LNCaP clone FGC (cell line): Measurements from ENCODE around the gene NQO1.
A peak's percentile ranks its signal among the peaks of the same experiment; 100 is the strongest.

Experiments used
- DNase-seq: peaks from one replicate; pipeline ENCODE4 v3.0.0-alpha.2; 2011; ENCODE audit warnings: low read depth
- H3K4me3 ChIP-seq: 2 replicates; pipeline ENCODE4 v1.5.1; 2011; ENCODE audit warnings: mild to moderate bottlenecking, low read depth, low read length, control low read depth
- TF ChIP-seq, protein P1 (sequence below): IDR thresholded peaks from 2 replicates; pipeline ENCODE4 v1.5.1; 2012; ENCODE audit warnings: mild to moderate bottlenecking; ENCODE audit not compliant: control insufficient read depth, insufficient read depth; ENCODE audit errors: extremely low read depth

Gene NQO1

DNA sequence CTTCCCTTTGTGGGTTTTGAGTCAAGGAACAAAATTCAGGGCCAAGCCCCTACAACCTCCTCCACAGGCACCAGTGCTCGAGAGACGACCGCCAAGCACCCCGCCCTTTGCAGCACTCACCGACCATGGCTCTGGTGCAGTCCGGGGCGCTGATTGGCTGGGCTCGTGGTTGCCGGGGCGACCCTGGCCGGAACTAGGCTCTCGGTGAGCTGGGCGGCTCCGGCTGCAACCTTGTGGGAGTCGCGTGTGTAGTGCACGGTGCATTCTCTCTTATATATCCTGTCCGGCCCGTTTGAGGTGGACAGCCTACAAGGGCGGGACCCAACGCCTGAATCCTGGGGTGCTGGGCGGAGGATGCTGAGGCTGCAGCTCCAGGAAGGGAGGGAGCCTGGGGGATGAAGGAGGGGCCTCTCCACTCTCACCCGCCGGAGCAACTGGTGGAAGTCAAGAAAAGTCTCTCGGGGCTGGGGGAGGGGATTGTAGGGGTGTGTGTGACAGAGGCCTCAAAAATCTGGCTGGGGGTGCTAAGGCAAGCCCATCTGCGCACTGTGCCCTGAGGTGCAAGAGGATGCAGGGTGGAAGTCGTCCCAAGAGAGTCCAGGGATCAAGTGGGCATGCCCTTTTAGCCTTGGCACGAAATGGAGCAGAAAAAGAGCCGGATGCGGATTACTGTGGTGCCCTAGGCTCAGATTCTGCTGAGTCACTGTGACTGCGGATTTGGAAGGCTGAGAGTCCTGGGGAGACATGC, at the start of gene NQO1:
NQO1 (minus strand) TSS at position 248 of the 748 bp plus-strand sequence; CDS start at position 127, 121 bp downstream.
- peak; percentile 85 for DNase-seq
- TF ChIP-seq, protein P1, sequence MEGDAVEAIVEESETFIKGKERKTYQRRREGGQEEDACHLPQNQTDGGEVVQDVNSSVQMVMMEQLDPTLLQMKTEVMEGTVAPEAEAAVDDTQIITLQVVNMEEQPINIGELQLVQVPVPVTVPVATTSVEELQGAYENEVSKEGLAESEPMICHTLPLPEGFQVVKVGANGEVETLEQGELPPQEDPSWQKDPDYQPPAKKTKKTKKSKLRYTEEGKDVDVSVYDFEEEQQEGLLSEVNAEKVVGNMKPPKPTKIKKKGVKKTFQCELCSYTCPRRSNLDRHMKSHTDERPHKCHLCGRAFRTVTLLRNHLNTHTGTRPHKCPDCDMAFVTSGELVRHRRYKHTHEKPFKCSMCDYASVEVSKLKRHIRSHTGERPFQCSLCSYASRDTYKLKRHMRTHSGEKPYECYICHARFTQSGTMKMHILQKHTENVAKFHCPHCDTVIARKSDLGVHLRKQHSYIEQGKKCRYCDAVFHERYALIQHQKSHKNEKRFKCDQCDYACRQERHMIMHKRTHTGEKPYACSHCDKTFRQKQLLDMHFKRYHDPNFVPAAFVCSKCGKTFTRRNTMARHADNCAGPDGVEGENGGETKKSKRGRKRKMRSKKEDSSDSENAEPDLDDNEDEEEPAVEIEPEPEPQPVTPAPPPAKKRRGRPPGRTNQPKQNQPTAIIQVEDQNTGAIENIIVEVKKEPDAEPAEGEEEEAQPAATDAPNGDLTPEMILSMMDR: no peak

DNA sequence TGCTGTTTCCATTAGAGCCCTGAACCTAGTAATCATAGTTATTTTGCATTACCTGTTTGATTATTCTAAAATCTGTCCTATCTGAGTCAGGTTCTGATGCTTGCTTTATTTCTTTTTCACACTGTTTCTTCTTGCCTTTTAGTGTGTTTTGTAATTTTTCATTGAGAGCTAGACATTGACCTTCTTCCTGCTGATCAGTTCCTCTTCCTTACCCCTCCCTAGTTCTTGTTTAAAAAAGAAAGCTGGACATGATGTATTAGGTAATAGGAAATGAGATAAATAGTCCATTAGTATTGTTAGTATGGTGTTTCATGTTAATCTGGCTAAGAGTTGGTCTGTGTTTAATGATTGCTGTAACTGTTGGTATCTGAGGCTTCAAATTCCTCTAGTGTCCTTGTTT, 49.2 kb upstream of the NQO1 start:
- TF ChIP-seq, protein P1: no peak
- no peak overlapping the region for H3K4me3 ChIP-seq
- no peak for DNase-seq

More for the DNA sequence above, at the start of gene NQO1:
- peak within 1 kb of the TSS; percentile 65 for H3K4me3 ChIP-seq

DNA sequence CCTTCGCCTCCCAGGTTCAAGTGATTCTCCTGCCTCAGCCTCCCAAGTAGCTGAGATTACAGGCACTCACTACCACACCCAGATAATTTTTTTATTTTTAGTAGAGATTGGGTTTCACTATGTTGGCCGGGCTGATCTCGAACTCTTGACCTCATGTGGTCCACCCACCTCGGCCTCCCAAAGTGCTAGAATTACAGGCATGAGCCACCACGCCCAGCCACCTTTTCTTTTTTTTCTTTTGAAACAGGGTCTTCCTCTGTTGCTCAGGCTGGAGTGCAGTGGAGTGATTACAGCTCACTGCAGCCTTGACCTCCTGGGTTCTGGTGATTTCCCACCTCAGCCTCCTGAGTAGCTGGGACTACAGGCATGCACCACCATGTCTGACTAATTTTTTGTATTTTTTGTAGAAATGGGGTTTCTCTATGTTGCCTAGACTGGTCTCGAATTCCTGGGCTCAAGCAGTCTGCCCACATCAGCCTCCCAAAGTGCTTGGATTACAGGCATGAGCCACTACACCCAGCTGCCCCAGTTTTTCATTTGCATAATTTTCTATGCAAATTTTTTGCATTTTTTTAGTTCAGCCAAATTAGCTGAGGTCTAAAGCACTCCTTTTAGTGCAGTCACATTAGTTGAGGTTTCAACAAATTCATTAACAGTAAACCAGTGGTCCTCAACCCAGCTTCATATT, 47.0 kb upstream of the NQO1 start:
- H3K4me3 ChIP-seq: no peak overlapping the region
- no peak for DNase-seq
- TF ChIP-seq, protein P1: no peak

DNA sequence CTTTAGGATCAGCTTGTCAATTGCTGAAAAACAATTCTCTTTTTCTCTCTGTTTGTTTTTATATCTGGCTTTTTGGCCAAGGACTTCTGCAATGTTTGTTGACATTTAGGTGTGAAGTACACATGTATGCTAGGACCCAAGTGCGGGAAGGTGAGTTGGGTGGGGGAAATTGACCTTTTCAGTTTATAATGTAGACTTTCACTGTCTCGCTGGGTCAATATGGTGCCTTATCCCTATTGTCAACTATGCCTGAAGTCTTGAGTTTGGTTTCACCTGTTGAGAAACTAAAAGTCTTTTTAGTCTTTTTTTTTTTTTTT, 45.2 kb upstream of the NQO1 start:
- TF ChIP-seq, protein P1: no peak
- no peak for DNase-seq
- no peak overlapping the region for H3K4me3 ChIP-seq

DNA sequence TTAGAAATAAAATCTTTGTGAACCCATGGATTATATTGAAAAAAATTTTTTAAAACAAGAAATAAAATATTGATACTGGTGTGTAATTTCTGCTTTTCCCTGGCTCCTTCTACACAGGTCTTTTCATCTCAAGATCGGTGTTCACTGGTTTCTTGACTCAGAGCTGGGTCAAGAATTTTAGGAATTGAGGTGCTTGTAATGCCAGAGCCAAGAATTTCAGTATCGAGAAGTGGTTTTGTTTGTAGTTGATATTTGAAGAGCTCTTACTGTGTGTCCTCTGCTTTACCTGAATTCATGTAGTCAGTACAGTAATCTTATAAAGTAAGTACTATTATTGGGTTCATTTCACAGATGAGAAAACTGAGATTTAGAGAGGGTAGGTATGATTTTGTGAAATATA, 43.0 kb upstream of the NQO1 start:
- TF ChIP-seq, protein P1: no peak
- no peak for DNase-seq

DNA sequence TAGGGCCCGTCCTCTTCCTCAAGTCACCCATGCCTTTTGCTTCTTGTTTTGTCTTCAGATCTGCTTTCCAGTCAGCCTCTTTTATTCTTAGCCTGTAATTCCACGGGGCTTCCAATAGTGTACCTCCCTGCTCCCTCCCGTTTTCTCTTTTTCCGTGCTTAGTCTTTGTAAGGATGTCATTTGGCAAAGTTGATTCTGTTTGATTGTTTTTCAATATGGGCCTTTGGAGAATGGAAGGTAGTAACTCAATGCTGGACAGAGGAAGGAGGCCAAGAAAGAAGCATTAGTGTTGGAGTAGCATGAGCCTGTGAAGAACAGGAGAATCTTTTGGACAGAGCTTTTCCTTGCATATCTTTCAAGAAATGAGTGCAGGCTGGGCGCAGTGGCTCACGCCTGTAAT, 42.3 kb upstream of the NQO1 start:
- no peak for DNase-seq
- TF ChIP-seq, protein P1: no peak
- H3K4me3 ChIP-seq: no peak overlapping the region

More for the DNA sequence above, 43.0 kb upstream of the NQO1 start:
- H3K4me3 ChIP-seq: no peak overlapping the region
